Vagina (tissue), 2 donors: ENCODE measurements around the gene KRT14. TPM values are rescaled to one million over a fixed set of nuclear protein-coding genes. Genes with fewer than 3 reads are reported as not detected.

ENCODE experiments used
- DNase-seq, 2 donors: peaks; one replicate each; pipeline ENCODE4 v3.0.0-alpha.2; 2017; ENCODE audit errors: extremely low spot score in 2 of 2
- H3K27ac ChIP-seq: fragments of 200-600 bp; sonication (generic); one replicate; pipeline ENCODE4 v1.5.1; 2019
- H3K27me3 ChIP-seq: fragments of 200-600 bp; sonication (generic); one replicate; pipeline ENCODE4 v1.5.1; 2019
- H3K36me3 ChIP-seq, 2 donors: fragments of 200-600 bp; sonication (generic); one replicate each; pipeline ENCODE4 v1.5.1; 2017 to 2019
- H3K4me1 ChIP-seq: fragments of 200-600 bp; sonication (generic); one replicate; pipeline ENCODE4 v1.5.1; 2019
- H3K4me3 ChIP-seq, 2 donors: fragments of 200-600 bp; sonication (generic); 1 replicate in 1 of 2; 2 replicates in 1 of 2; pipeline ENCODE4 v1.5.1; 2016 to 2019
- H3K9me3 ChIP-seq: fragments of 200-600 bp; sonication (generic); one replicate; pipeline ENCODE4 v1.5.1; 2019
- POLR2A ChIP-seq, 2 donors: fragments of 450-650 bp; IDR thresholded peaks; one replicate each; pipeline ENCODE4 v1.6.1; 2017; ENCODE audit warnings: antibody characterized with exemption in 2 of 2, mild to moderate bottlenecking in 2 of 2, moderate library complexity in 2 of 2
- POLR2AphosphoS5 ChIP-seq, 2 donors: sonication (generic); formaldehyde crosslinking; IDR thresholded peaks; one replicate each; pipeline ENCODE4 v1.9.0; 2017; ENCODE audit warnings: antibody characterized with exemption in 2 of 2, mild to moderate bottlenecking in 2 of 2, low read depth in 1 of 2; ENCODE audit not compliant: insufficient read depth in 1 of 2
- intact Hi-C: fragments of 100-400 bp; cut with DNase I; formaldehyde crosslinking; loops from one replicate; pipeline ENCODE4 v1.15.1; 2023
- total RNA-seq: library from RNA; depleted of rRNA; stranded (reverse); fragments of >200 nt; gene quantifications from one replicate; pipeline ENCODE4 v1.2.3, GENCODE V29; 2016
- TF ChIP-seq, protein P1 (sequence below), 3 experiments: fragments of 450-650 bp in 2 of 3; fragments of 200-600 bp in 1 of 3; sonication (generic) in 1 of 3; IDR thresholded peaks; one replicate each; pipeline ENCODE4 v1.5.1; 2017 to 2019; ENCODE audit warnings: antibody characterized with exemption in 3 of 3, mild to moderate bottlenecking in 2 of 3, moderate library complexity in 2 of 3

KRT14 gene
- total RNA-seq, 1 donor from 2014 or later = 1,546 TPM

DNA sequence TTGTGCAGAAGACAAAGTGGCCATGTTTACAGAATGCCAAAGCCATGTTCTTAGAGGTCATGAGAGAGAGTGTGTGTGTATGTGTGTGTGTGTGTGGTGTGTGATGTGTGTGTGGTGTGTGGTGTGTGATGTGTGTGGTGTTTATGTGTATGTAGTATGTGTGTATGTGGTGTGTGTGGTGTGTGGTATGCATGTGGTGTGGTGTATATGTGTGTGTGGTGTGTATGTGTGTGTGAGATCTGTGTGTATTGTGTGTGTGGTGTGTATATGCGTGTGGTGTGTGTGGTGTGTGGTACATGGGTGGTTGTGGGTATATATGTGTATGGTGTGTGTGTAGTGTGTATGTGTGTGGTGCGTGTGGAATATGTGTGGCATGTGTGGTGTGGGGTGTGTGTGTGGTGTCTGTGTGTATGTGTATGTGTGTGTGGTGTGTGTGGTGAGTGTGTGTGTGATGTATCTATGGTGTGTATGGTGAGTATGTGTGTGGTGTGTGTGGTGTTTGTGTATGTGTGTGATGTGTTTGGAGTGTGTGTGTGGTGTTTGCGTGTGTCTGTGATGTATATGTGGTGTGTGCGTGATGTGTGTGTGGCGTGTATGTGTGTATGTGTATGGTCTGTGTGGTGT is 45.9 kb upstream of the KRT14 start:
- Histone ChIP-seq H3K9me3 (no peaks in the 10 kb centered on the region), H3K4me1 (peaks cover 19% of the 10 kb centered on the region), H3K4me3 (no peak overlapping the region), H3K36me3 (no peaks in the 10 kb centered on the region), H3K27ac (no peak overlapping the region), H3K27me3 (no peaks in the 10 kb centered on the region)
- intact Hi-C loops = no loop called here
- TF ChIP-seq, protein P1, sequence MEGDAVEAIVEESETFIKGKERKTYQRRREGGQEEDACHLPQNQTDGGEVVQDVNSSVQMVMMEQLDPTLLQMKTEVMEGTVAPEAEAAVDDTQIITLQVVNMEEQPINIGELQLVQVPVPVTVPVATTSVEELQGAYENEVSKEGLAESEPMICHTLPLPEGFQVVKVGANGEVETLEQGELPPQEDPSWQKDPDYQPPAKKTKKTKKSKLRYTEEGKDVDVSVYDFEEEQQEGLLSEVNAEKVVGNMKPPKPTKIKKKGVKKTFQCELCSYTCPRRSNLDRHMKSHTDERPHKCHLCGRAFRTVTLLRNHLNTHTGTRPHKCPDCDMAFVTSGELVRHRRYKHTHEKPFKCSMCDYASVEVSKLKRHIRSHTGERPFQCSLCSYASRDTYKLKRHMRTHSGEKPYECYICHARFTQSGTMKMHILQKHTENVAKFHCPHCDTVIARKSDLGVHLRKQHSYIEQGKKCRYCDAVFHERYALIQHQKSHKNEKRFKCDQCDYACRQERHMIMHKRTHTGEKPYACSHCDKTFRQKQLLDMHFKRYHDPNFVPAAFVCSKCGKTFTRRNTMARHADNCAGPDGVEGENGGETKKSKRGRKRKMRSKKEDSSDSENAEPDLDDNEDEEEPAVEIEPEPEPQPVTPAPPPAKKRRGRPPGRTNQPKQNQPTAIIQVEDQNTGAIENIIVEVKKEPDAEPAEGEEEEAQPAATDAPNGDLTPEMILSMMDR (IDR thresholded peaks at IDR 0.05) = no peak
- TF ChIP-seq POLR2A (IDR thresholded peaks at IDR 0.05) (no peak), POLR2AphosphoS5 (IDR thresholded peaks at IDR 0.05; ENCODE audit: insufficient read depth in 1 of 2, low read depth in 1 of 2) (no peak)
- DNase-seq = no peak

DNA sequence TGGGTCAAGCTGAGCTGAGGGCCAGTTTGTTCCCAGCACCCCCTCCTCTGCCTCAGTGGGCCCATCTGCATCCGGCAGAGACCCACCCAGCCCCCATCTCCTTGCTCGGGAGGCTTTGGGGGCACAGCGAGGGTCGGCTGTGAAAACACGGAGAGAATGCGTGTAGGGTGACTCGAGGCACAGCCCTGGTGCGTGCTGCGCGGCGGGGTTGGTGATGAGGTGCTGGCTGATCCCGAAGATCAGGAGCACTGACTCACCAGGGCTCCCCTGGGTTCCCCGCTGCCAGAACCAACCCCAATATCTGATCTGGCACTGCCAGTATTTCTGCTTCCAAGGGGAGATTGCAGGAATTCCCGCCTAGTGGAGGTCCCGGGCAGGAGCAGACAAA is 45.2 kb upstream of the KRT14 start:
- intact Hi-C loops = no loop called here
- Histone ChIP-seq H3K27ac (no peak overlapping the region), H3K9me3 (no peaks in the 10 kb centered on the region), H3K4me1 (peaks cover 19% of the 10 kb centered on the region), H3K4me3 (no peak overlapping the region), H3K36me3 (no peaks in the 10 kb centered on the region), H3K27me3 (no peaks in the 10 kb centered on the region)
- no peak for DNase-seq
- TF ChIP-seq POLR2A (IDR thresholded peaks at IDR 0.05) (no peak), POLR2AphosphoS5 (IDR thresholded peaks at IDR 0.05; ENCODE audit: insufficient read depth in 1 of 2, low read depth in 1 of 2) (no peak)
- TF ChIP-seq, protein P1 (IDR thresholded peaks at IDR 0.05) = no peak

DNA sequence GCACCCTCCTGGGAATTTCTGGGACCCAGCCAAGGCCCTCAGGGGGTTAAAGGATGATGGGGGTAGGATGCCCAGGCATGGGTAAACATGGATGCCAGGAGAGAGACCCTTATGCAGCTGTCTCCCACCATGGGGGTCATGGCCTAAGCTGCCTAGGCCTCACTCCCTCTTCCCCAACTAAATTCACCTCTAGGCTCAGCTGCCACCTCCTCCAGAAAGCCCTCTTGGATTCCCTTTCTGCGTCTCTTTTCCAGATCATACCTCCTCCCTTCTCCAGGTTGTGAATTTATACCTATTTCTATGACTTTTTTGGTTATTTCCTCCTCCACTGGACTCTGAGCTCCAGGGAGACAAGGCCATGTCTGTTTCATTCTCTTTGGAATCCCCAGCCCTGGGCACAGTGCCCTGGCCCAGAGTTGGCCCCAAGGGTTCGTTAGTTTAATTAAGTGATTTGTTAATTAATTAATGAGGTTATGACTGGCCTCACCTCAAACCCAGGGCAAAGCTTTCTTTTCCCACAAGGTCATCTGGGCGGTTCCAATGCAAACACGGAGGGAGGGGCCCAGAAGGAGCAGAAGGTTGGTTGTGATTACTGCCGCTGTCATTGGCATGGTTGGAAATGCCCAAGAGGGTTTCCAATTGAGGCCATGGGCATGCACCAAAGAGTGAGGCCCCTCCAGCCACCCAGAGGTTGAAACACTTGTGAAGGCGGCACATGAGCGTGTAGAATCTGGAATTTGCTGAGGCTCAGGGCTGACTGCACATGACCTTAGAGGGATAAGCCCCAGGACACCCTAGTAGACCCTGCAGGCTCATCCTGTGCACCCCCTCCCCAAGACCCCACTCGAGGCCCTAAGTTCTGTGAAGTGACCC is 44.6 kb upstream of the KRT14 start:
- no peaks in the 10 kb centered on the region for H3K9me3 ChIP-seq
- H3K4me3 ChIP-seq = no peak overlapping the region
- peaks cover 18% of the 10 kb centered on the region for H3K4me1 ChIP-seq
- intact Hi-C loops = no loop called here
- no peaks in the 10 kb centered on the region for H3K36me3 ChIP-seq
- no peaks in the 10 kb centered on the region for H3K27me3 ChIP-seq
- DNase-seq = no peak
- TF ChIP-seq, protein P1 (IDR thresholded peaks at IDR 0.05) = no peak
- TF ChIP-seq POLR2A (IDR thresholded peaks at IDR 0.05) = no peak
- no peak for TF ChIP-seq POLR2AphosphoS5 (IDR thresholded peaks at IDR 0.05; ENCODE audit: insufficient read depth in 1 of 2, low read depth in 1 of 2)
- H3K27ac ChIP-seq = no peak overlapping the region

DNA sequence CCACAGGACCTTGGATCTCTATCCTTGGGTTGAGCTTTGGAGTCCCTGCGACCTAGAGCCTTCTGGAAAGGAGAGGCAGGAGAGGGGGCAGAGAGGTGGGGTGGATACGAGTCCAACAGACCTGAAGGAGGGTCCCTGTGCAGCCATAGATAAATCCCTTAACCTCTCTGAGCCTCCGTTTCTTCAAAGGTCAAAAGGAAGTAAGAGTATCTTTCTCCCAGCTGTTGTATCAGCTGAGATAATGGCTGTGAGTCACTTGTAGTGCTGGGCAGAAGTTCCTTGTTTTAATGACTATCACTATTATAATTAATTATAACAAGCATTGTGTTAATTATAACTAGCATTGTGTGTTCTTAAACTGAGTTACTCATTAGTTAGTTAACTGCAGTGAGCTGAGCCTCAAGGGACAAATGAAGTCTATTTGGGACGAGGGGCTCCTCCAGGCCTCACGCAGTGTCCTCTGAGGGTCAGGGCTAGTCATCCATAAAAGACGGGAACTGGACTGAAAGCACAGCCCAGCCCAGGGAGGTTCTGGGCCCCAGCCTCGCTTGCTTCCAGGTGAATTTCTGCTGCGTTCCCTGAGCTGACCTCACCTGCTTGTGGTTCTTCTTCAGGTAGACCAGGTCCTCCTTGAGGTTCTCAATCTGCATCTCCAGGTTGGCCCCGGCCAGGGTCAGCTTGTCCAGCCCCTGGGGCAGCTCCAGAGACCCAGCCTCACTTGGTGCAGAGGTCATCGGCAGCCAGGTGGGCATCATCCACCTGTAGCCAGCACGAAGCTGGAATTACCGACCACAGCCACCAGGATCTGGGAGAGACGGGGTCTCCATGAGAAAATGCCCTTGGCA is 43.4 kb upstream of the KRT14 start:
- H3K9me3 ChIP-seq = no peaks in the 10 kb centered on the region
- H3K4me1 ChIP-seq = peaks cover 12% of the 10 kb centered on the region
- no peak overlapping the region for H3K27ac ChIP-seq
- no peaks in the 10 kb centered on the region for H3K27me3 ChIP-seq
- TF ChIP-seq POLR2AphosphoS5 (IDR thresholded peaks at IDR 0.05; ENCODE audit: insufficient read depth in 1 of 2, low read depth in 1 of 2) (no peak), POLR2A (IDR thresholded peaks at IDR 0.05) (no peak)
- TF ChIP-seq, protein P1 (IDR thresholded peaks at IDR 0.05) = no peak
- no peaks in the 10 kb centered on the region for H3K36me3 ChIP-seq
- no peak overlapping the region for H3K4me3 ChIP-seq
- DNase-seq = no peak
- intact Hi-C loops = no loop called here
